DLD1 (cell line): ENCODE measurements around the gene IFNLR1.
"Not testable (repeated sequence)": the region's sequence is repeated elsewhere in the genome, so short reads cannot be mapped to it uniquely, and the experiment has no call there.

Source experiments
- in situ Hi-C: cut with HindIII; loops from 2 replicates; pipeline ENCODE4 v1.10.0; 2017; ENCODE audit warnings: low sequenced_read_pairs

The IFNLR1 gene

DNA sequence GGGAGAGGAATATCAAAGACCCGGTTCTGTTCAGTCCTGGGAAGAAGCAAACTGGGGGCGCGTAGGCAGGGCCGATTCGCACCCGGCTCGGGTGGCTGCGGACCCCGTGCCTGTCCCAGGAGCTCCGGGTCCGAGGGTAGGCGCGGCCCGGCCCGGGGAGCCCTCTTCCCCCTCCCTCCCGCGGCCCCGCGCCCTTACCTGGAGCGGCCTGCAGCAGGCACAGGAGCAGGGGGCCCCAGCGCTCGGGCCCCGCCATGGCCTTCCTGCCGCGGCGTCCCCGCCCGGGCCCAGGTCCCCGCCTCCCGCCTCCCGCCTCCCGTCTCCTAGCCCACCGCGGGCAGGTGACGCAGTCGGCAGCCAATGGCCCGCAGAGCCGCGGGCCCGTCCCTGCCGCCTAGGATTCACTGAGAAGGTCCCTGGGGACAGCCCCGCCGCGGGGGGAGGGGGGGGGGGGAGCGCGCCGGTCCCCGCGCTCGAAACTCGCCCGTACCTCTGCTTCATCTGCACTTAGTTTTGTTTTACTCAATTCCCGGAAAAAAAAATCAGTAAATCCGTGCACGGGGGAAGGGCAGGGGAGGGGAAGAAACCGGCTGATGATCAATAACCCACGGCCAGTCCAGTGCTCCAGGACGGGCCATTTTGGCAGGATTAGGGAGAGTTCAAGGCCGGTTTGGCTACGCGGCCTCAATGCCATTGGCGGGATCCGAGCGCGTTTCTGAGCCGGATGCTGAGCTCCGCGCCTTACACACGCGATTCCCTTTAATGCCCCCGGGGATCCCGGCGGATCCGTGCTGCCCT is at the start of gene IFNLR1:
Gene IFNLR1, minus strand, starts transcription at position 297 of the 798 bp plus-strand sequence. Its CDS starts 41 bp downstream, at position 256.
- in situ Hi-C loops: no loop called here

DNA sequence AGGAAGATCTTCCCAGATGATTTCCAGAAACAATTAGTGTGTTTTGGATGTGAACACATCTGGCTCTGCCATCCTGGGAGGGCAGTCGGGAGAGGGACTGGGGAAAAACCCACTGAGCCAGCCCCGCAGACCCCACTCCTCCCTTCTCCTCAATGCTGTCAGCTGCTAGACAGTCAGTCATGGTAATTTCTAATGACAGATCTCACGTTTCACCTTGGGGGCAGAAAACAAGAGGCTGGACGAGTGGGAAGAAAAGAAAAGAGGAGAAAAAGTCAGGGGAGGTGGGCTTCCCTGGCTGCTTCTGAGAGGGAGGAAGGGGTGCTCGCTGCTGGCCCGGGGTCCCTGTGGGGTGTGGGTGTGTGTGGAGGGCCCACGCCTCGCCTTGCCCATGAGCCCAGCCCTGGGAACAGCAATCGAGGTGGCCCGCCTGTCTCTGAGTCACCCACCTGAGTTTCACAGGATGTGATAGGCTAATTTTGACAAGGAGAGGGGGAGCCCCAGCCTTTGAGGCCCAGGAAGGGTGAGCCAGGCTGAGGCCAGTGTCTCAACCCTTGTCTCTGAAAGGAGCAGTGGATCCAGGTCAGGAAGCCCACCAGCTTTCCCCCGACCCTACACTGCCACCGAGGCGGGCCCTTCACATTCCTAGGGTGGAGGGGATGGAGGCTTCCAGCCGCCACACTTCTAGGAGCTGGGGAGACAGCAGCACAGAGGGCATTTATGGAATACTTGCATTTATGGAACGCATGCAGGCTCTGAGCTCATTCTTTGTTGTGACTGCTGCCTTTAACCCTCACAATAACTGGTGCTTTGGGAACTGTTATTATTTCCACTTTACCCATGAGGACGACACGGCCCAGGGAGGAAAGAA is 49.1 kb upstream of the IFNLR1 start:
- in situ Hi-C loops: no loop called here

DNA sequence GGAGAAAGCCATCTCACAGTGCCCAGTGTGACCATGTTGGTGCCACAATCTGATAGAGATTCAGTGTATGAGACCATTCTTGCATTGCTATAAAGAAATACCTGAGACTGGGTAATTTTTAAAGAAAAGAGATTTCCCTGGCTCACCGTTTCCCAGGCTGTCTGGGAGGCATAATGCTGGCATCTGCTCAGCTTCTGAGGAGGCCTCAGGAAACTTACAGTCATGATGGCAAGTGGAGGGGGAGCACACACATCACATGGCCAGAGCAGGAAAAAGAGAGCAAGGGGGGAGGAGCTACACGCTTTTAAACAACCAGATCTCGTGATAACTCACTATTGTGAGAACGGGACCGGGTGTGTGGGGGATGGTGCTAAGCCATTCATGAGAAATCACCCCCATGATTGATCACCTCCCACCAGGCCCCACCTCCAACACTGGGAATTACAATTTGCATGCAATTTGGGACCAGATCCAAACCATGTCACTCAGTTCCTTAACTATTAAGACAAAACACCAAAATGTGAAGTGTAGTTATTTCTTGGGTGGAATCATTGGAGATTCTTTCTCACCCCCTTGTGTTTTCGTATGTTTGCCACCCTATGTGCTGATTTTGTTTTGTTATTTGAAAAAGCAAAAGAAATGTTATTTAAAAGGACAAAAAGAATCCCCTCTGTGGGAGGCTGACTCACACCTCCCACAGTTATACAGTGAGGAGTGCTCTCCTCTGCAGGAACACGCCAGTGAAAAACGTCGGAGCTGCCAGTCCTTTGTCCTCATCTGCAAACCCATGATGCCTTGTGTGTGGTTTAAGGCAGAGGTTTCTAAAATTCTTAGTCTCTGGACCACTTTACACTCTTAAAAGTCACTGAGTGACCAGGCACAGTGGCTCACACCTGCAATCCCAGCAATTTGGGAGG is 46.9 kb upstream of the IFNLR1 start:
- in situ Hi-C loops: no loop called here

DNA sequence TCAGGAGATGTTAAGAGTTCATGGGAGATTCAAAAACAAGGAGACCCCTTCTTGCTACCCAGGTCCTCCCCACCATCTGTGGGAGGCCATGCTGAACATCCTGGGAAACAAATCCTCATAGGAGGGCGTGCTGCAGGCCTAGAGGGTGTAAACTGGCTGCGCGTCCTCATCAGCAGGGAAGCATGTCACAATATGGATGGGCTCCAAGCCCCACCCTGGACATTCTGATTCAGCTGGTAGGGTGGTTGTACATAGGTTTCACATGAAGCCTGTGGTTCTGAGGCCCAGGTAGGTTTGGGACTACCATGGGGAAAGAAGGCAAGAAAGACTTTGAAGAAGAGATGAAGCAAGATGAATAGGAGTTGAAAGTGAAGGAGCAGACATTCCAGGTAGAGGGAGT is 44.6 kb upstream of the IFNLR1 start:
- in situ Hi-C loops: no loop called here

DNA sequence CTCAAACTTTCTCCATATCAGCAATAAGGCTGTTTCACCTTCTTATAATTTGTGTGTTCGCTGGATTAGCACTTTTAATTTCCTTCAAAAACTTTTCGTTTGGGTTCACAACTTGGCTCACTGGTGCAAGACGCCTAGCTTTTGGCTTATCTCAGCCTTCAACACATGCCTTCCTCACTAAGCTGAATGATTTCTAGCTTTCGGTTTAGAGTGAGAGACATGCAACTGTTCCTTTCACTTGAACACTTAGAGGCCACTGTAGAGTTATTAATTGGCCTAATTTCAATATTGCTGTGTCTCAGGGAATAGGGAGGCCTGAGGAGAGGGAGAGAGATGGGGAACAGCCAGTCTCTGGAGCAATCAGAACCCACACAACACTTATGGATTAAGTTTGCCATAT is 41.2 kb upstream of the IFNLR1 start:
- in situ Hi-C loops: no loop called here

DNA sequence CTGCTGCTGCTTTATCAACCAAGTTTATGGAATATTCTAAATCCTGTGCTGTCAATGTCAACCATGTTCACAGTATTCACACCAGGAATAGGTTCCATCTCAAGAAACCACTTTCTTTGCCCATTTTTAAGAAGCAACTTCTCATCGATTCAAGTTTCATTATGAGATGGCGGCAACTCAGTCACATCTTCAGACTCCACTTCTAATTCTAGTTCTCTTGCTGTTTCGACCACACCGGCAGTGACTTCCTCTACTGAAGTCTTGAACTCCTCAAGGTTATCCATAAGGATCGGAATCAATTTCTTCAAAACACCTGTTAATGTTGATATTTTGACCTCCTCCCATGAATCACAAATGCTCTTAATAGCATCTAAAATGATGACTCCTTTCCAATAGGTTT is 39.7 kb upstream of the IFNLR1 start:
- in situ Hi-C loops: no loop called here

DNA sequence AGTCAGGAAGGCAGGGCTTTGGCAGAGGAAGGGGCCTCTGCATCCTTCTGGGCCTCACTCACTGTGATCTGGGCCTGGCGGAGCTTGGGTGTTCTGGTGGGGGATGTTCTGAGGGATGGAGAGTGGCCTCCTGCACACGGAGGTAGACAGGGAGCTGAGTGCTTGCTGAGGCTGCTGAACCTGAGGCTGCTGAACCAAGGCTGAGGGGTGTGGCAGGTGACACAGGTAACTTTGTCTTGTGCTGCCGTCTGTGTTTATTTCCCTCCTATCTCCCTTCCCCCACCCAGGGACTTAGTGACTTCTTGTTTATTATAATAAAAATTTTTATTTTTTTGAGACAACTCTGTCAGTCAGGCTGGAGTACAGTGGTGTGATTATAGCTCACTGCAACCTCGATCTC is 37.7 kb upstream of the IFNLR1 start:
- in situ Hi-C loops: no loop called here

DNA sequence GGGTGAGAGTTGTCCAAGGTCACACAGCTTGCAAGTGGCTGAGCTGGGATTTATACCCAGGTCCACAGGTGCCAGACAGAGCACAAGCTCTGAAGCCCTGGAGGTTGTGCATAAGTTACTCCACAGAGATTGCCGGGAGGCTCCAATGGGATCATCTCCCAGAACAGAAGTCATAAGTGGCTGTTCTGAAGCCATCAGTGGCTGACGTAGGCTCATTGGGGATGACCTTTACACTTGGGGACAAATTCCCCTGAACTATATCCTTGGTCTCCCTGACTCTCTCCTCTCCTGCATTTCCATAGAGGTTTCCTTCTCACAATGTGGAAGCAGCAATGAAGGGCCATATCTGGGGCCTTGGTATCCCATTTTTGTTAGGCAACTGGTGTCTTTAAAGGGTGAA is 37.0 kb upstream of the IFNLR1 start:
- in situ Hi-C loops: no loop called here

DNA sequence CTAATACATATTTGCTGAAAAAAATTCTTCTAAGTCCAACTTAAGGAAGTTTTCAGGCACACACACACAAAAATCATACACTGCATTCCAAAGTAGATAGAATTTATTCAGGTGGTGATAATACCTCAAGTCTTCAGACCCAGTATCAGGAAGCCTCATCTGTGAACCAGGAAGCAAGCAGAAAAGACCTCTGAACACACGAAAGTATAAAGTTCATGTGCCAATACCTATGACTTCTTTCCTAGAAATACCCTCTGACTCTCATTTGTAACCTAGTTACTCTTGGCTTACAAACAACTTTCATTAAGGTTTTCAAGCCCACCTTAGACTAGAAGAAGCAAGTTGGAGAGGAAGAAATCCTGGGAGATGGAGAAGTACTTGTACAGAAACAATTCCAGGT is 35.7 kb upstream of the IFNLR1 start:
- in situ Hi-C loops: no loop called here

DNA sequence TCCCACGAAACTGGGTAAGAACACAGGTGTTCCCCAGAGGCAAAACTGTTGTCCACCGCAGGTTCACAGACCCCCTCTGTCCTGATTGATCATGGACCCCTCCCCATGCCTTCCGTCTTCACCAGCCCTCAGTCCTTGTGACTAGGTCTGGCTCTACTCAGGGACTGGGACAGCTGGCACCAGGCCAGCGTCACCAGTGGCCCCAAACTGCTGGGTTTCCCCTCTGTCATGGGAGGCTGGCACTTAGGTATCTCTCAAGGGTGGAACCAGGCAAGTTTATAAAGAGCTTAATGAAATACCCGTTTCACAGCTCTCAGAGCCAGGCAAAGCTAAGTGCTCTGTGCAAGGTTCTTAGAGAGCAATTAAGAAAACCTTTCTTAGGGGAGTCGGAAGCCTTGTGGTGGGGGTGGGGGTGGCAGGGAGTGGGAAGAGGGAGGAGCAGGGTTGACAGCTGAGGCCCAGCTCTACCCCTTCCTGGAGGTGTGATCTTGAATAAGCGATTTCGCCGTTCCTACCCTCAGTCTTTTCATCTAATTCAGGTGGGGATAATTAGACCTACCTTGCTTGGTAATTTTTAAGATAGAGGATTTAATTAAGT is 35.0 kb upstream of the IFNLR1 start:
- in situ Hi-C loops: no loop called here

DNA sequence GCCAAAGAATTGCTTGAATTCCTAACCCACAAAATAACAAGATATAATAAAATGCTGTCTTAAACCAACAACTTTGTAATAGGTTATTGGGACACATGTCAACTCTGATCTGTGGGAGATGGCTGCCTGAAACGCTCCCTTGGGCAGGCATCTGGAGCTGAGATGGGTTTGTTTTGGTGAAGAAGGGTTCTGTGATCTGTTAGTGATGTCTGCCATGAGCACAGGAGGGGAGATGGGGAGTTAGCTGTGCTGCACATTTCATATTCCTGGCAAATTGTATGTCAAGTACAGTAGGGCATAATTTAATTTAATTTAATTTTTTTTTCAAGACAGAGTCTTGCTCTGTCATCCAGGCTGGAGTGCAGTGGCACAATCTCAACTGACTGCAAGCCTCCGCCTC is 34.2 kb upstream of the IFNLR1 start:
- in situ Hi-C loops: no loop called here

DNA sequence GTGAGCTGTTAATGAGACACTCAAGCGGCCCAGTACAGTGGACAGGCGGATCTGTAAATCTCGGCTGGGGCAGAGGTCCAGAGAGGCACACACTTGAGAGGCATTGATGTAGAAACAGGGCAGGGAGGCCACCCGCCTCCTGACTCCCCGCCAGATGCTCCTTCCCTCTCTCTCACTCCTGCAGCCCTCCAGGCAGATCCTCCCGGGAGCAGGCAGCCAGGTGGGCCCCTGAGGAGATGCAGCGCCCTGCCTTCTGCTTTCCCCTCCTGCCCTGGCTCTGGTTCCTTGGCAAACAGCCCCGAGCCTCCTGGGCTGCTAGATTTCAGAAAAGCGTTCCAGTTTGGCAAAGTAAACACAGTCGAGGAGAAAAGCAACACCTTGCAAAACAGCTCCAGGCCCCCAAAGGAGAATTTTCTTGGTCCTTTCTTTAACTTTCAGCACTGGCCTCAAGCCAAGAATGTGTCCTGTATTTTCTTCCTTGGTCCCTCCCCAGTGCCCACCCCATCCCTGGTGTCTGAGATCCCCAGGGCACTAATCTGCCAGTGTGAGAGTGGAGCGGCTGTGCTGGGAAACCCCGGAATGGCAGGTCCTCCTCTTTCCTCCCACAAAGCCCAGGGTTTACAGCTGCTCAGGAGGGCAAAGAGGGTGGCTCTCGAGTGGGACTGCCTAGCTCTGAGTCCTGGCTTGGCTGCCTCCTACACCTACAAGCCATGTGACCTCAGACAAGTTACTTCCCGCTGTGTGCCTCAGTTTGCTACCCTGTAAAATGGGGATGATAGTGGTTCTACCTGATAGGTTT is 29.4 kb upstream of the IFNLR1 start:
- in situ Hi-C loops: no loop called here

DNA sequence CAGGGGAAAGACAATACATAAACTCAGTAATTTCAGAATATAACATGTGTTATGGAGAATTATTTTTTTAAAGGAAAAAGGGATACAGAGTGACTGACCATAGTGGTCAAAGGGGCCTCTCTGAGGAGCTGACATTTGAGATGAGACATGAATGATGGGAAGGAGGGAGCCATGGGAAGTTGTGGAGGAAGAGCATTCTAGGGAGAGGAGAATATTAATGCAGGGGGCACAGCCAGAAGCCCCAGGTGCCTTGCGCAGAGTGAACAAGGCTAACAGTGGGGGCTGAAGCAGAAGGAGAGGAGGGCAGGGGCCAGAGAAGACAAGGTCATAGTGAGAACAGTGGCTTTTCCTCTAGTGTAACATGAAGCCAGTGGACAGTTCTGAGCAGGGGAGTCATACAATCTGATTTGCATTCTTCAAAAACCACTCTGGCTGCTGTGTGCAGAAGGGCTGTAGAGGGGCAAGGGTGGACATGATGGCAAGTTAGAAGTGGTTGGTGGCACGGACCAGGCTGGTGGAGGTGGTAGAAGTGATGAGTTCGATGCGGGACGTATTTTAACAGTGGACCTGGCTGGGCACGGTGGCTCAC is 28.2 kb upstream of the IFNLR1 start:
- in situ Hi-C loops: no loop called here

DNA sequence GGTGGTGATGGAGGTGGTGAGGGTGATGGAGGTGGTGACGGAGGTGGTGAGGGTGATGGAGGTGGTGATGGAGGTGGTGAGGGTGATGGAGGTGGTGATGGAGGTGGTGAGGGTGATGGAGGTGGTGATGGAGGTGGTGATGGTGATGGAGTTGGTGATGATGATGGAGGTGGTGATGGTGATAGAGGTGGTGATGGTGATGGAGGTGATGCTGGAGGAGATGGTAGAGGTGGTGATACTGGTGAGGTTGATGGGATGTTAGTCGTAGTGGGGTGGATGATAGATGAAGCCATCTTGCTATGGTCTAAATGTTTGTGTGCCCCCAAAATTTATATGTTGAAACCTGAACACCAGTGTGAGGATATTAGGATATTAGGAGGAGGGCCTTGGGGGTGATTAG is 25.3 kb upstream of the IFNLR1 start:
- in situ Hi-C loops: no loop called here

DNA sequence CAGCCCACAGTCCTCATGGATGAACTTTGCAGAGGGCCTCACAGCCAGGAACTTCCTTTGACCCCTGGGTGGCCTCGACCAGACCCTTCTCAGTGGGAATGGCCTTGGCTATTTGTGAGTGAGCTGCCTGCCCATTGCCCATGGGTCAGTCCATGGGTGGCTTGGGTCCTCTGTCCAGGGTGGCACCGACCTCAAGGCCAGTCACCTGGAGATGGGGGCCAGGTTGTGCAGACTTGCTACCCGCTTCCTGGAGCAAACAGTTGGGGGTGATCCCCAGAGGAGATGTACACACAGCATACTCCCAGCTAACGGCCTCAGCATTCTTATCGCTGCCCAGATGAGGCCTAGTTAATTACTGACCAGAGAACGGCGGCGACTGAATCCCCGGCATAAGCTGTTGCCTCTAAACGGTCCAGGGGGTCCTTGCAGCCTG is 23.1 kb upstream of the IFNLR1 start:
- in situ Hi-C loops: no loop called here

DNA sequence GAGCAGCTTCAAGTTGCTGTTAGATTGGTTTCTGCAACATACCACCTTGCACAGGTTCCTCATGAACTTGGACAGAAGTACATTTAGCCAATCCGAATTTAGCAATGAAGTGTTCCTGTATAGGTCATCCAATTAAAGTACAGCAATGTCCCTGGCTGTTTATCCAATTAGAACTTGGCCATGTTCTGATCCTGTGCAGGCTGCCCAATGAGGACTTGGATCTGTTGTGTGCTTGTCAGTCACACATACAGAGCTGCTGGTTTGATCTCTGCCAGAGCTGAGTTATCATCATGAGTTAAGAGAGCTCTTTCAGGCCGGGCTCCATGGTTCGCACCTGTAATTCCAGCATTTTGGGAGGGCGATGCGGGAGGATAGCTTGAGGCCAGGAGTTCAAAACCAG is 22.0 kb upstream of the IFNLR1 start:
- in situ Hi-C loops: no loop called here

DNA sequence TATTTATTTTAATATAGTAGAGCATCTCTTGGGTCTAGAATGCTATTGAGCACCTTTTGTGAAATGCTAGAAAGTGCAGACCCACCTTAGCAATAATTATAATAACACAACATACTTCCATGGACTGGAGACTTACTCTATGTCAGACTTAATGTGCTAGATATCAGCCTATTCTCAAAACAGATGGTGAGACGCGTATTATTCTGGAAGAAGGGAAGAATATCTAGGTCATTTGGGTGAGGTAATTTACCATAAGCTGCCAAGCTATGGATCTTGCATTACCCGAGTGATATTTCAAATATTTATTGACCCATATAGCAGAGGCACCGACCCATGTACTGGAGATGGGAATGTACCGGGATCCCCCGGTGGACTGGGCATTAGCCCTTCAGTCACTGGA is 20.6 kb upstream of the IFNLR1 start:
- in situ Hi-C loops: no loop called here

DNA sequence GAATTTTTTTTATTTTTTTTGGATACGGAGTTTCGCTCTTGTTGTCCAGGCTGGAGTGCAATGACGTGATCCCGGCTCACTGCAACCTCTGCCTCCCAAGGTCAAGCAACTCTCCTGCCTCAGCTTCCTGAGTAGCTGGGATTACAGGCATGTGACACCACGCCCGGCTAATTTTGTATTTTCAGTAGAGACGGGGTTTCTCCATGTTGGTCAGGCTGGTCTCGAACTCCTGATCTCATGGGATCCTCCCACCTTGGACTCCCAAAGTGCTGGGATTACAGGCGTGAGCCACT is 20.3 kb upstream of the IFNLR1 start:
- in situ Hi-C loops: not testable (repeated sequence)

DNA sequence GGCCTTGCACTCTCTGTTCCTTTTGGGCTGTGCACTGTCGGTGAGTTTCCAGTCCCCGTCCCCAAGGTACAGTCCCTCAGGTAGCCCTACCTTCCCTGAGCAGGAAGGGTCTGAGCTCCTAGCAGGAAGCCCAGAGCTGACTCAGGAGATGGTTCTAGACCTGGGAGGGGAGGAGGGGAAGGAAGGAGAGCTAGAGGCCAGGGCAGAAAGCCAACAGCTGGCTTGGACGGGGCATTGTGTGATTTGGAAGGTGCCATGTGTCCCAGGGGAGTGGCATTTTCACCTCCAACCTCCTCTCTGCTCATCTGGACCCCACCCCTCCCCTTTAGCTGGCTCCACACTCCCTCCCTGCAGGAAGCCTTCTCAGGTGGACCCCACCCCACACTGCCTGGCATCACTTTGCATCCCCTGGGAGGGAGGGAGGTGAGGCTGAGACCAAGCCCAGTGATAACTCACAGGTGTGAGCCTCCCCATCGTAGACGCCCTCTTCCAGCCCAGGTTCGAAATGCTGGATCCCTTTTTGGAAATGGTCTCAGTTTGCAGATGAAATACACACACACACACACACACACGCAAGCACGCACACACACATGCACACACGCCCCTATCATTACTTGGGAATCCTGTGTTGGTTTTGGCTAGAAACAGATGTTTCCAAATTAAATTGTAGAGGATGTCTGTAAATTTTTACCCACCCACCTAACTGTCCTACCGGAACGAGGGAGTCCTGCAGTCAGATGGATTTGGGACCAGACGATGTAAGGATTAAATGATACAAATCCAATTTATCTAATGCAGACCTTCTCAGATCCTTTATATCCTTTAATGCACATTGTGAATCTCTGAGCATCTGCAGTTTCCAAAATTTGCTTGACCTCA is 19.7 kb upstream of the IFNLR1 start:
- in situ Hi-C loops: no loop called here
